GM19043 (cell line): ENCODE data around the gene CPD.
A peak's percentile ranks its signal among the peaks of the same experiment; 100 is the strongest.
"Not testable (repeated sequence)": the region's sequence is repeated elsewhere in the genome, so short reads cannot be mapped to it uniquely, and the experiment has no call there.

ENCODE experiments used
- ATAC-seq: cut with Tn5 transposase; IDR thresholded peaks from one replicate; pipeline ENCODE4 v1.9.1; 2021; ENCODE audit warnings: low read depth; ENCODE audit not compliant: unreplicated experiment

CPD gene

DNA sequence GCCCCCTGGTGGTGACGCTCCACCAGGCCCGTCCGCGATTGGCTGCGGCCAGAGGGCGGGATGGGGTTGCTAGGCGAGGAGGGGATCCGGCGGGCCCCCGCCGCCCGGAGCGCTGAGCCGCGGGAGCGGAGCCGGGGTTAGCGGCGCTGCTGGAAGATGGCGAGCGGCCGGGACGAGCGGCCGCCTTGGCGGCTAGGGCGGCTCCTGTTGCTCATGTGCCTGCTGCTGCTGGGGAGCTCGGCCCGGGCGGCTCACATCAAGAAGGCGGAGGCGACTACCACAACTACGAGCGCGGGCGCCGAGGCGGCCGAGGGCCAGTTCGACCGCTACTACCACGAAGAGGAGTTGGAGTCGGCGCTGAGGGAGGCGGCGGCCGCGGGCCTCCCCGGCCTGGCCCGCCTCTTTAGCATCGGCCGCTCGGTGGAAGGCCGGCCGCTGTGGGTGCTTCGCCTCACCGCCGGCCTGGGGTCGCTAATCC lies at the start of gene CPD:
Gene CPD (plus strand): TSS at position 103 of the 478 bp plus-strand sequence. CDS start 54 bp downstream, at position 157.
- ATAC-seq: peak; percentile 86

DNA sequence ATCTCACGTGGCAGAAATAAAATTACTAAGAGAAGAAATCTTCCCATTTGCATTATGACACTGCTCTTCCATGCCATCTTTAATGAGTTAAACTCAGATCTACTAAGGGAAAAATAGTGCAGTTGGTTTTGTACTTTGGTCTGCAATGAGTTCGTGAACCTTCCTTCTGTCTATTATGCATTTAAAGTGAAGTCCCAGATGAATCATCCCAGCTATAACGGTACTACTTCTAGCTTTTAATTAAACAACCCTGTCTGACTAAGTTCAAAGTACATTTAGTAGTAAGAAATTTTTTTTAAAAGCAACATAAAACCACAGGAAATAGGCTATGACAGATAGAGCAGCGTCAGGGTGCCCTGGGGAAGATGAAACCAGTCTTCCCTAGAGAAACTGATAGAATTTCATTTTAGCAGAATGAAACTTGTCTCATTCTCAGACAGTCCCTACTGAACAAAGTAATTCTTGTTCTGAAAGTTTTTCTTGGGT lies 46.6 kb upstream of the CPD start:
- peak; percentile 55 for ATAC-seq

DNA sequence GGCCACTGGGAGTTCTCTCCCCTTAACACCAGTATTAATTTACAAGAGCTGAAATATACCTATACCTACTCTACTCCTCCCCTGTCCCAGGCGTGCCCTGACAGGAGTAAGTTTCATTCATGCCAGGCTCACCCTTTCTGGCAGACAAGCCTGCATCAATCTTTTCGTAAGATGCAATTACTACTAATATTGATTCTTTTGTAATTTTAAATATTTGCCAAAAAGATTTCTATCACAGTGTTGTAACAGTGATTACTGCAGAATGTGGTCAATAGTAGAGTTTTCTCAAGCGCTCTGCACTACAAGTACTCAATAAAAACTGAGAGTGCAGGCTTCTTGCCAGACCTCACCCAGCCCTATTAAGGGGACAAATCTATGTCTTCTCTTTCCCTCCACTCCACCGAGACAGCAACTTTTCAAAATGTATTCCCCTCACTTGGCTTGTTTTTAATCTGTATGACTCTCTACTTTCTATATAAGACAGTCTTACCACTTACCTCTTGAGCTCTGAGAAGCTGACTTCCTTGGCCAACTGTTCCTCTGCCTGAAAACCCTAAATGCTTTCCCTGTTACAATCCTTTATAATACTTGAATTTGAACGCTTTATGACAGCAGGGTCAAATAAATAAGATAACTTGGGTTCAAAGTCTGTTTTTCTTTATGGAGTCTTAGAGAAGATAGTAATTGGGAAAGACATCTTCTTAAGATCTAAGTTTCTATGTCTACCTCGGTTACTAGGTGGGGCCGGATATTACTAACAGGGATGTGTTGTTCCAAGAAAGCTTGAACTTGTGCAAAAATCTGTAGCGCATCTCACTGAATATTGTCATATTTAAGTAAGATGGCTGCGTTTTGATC lies 45.0 kb upstream of the CPD start, which contains the start of gene TMIGD1:
Gene TMIGD1 (minus strand): TSS at position 555 of the 858 bp plus-strand sequence. CDS start 1,924 bp downstream, outside the sequence.
- no peak for ATAC-seq

DNA sequence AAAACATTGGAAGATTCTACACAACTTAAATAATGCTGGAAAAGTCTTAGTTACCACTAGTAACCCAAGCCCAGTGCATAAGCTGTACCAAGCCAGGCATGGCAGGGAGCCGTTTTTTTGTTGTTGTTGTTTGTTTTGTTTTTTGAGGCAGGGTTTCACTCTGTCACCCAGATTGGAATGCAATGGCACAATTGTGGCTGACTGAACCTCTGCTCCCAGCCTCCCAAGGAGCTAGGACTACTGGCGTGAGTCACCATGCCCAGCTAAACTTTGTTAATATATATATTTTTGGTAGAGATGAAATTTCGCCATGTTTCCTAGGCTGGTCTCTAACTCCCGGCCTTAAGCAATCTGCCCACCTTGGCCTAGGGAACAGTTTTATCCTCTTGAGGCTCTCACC lies 44.3 kb upstream of the CPD start:
- ATAC-seq: no peak

DNA sequence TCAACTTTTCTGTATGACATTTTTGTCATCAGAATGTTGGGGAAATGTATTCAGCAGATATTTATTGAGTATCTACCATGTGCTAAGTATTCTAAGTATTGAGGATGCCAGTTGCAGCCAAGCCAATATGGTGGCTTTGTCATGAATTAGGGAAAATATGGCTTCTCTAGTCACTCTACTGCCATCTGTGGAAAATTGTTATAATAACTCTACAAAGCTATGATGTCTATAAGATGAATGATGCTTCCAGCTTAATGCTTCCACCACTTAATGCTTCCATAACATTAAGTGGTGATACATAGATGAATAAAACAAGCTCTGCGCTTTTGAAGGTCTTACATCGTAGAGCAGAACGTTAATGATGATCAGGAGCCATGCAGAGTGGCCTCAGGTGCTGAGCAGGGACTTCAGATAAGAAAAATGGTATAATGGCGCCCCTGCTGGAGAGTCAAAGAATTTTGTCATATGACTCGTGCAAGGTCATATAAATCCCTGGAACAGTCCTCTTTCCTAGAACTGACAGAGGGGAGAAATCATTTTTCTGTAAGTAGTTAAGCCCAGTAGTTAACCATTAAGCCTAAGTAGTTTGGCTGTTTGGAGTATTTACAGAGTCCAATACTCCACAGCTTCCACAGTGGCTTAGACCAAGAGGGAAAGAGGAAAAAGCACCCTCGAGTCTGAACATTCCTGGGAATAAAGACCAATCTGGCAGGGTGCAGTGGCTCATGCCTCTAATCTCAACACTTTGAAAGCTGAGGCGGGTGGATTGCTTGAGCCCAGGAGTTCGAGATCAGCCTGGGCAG lies 42.2 kb upstream of the CPD start:
- ATAC-seq: no peak

DNA sequence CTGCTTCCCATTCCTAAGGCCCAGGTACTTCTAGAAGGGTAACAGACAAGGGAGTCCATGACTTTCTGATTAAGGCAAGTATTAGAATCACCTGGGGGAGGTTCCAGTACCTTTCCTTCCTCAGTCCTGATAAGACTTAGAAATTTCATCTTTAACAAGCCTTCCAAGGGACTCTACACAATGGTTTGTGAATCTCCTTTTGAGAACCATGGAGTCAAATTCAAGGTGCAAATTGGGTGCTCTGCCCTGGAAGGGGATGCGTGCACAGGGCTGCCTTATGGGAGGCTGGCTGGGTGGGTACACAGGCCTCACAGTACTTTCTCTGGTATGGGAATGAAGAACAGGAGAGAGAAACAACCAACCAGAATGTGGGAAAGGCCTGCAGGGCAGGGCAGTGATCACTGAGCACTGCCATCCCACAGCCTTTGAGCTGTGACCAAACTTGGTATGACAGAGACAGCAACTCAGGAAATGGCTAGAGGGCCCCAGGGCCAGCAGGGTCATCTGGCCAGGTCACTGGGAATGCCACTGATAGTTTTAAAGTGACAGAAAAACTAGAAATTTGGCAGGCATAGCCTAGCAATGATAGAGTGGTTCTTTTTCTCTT lies 41.2 kb upstream of the CPD start:
- no peak for ATAC-seq

DNA sequence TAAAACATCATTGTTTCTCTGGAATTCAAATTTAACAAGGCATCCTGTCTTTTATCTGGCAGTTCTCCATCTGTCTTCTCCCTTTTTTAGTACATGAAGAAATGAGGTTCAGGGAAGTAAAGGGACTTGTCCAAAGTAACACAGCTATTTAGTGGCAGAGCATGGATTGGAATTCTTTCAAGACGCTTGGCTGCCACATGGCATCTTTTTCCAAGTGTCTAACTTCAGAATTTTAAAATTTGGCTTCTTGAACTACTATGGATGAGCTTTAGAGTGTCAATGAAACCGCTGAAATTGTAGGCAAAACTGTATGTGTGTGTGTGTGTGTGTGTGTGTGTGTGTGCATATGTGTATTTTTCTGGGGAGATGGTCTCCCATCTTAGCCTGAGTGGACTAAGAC lies 39.6 kb upstream of the CPD start:
- no peak for ATAC-seq

DNA sequence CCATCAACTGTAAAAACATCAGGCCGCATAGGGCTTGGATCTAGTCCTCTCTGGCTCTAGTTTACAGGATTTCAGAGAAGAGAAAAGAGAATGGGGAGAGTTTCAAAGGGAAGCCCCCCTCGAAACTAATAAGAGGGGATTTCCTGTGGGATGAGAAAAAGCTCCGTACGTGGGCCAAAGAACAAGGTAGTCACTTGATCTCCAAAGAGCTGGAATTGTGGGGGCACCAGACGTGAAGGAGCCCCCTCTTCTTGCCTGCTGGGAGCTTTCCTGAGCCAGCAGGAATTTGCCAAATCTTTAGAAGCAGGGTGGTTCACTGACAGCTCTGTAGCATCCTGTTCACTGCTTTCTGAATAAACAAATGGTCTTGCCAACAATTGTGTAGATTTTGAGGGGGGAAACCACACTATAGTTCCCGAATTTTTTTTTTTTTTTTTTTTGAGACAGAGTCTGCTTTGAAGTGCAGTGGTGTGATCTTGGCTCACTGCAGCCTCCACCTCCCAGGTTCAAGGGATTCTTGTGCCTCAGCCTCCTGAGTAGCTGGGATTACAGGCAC lies 37.8 kb upstream of the CPD start:
- ATAC-seq: no peak

DNA sequence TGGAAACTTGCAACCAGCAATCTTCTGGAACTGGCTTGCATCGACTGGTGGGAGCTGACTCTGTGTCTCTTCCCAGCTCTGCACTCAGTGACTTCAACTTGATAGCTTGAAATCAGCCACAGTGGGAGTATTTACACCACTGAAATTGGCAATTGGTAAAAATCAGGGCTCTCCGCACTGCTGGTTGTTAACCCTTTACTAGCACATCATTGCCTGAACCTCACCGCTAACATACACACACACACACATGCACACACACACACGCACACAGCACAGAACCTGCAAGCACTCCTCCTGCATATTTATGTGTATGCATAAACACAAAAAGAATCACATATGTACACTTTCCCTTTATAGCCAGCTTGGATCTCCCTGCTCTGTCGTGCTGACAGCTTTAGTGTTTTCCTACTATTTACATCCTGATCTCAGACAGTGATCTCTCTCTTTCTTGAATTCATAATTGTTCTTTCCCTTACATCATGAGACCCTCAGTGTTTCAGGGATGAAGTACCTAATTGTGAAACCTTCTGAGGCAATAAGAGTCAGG lies 37.0 kb upstream of the CPD start:
- ATAC-seq: no peak

DNA sequence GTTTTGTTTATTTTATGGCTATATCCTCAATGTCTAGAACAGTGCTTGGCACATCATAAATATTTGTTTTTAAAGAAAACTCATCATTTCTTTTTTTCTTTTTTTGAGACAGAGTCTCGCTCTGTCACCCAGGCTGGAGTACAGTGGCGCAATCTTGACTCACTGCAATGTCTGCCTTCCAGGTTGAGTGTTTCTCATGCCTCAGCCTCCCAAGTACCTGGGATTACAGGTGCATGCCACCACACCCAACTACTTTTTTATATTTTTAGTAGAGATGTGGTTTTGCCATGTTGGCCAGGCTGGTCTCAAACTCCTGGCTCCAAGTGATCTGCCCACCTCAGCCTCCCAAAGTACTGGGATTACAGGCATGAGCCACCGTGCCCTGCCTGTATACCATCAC lies 35.5 kb upstream of the CPD start:
- not testable (repeated sequence) for ATAC-seq

DNA sequence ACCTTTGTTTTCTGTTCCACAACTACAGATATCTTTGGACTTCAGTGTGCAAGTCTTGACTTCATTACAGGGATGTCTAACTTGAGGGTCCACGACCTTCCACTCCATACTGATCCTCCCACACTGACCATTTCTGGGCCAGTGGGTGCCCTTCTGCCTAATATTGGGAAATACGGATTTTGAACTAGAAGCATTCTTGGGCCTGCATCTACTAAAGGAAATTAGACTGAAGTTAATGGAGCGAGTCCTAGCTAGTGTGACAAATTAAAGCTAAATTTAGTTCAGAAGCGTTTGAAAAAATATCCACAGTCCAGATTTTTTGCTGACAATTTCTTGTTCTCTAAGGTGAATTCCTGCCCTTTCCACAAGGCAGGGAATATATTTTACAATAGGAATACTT lies 34.9 kb upstream of the CPD start:
- no peak for ATAC-seq

DNA sequence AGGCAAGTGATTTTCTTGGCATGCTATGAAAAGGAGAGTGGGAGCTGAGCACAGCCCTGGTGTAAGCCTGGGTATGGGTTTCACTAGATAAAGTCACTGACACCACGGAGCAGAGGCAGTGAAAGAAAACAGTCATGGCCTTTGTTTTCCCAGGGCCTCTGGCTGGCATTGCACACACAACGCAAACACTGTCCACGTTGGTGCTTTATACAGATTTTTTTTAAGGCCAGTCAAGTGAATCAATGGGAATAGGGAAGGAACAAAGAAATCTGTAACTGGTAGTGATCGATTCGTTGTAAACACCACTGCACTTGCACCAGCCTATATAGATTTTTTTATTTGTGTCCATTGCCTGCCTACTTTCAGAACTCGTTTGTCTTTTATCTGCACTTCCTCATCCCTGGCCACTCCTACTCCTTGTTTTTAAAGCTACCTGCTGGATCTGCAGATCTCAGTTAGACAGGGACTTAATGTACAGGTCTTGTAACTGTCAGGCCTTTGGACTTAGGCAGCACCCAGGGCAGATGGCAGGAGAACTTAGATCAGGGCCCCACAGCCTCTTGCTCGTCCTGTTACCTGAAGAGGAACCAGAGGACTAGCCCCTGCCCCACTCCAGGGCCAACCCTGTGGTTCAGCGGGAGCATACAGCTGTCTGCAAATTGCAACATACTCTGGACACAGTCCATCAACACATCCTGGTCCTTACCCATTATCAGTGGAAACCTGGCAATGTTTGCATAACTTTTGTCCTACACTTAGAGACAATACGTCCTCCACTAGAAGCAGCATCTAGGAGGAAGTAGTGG lies 34.2 kb upstream of the CPD start:
- no peak for ATAC-seq

DNA sequence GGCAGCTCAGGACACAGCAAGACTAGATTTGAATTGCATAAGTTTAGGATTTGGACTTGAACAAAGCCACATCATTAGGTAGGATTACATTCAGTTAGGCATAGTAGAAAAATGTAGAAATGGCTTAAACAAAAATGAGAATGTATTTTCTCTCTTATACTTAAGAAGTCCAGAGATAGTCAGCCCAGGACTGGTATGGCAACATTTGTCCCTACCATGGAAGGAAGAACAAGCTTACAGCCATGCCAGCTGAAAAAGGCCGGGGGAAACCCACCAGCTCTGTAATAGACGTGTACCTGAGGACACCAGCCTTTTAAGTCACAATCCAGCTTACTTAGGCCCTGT lies 33.7 kb upstream of the CPD start:
- no peak for ATAC-seq

DNA sequence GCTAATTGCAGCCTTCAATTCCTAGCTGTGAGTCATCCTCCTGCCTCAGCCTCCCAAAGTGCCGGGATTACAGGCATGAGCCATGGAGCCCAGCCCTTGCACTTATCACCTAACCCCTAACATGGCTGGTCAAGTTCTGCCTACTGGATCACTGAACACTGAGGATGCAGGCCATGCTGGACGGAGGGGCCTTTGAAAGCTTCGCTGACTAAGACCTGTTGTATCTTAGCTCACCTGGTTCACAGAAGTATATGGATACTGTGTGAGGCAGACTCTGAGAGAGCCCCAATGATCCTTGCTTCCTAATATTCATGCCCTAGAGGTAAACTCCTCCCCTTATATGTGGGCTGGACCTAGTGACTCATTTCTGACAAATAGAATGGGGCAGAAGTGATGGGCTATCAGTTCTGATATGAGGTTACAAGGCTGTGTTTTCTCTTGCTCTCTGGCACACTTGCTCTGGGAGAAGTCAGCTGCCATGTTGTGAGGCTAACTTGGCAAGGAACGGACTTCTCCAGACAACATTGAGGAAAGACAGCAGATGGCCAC lies 33.1 kb upstream of the CPD start:
- no peak for ATAC-seq

DNA sequence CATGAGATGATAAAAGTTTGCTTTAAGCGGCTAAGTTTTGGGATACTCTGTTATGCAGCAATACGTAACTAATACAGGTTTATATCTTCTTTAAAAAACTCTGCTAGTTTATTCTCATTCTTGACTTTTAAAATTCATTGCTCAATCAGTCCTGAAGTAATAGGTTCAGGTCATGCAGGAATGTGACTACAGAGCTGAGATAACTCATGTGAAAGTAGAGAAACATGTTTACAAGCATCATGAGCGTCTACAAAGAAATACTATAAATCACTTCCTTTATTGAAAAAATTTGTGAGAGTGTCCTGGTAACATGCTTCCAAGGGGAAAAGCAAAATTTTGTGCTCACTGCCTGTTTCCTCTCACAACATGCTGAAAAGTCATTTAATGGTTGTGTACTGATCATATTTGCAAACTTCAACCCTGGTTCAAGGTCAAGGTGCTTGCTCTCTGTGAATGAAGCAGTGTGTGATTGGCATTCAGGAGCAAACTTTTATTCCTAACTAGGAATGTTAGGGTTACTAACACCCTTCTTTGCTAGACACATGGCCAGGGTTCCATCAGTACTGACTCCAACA lies 32.4 kb upstream of the CPD start:
- ATAC-seq: no peak

DNA sequence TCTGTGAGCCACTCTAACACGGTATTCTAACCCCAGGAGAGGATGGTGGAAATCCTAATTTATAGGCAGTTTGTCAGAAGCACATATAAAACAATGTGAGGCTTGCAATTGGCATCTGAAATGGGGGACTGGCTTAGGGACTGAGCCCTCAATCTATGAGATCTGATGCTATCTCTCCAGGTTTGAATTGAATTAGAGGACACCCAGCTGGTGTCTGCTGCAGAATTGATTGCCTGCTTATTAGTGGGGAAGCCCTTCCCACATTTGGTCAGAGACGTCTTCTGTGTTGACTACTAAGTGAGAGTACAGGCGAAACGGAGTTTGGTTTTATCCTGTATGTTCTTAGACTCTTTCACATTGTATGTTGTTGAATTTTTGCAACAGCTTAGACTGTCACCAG lies 31.2 kb upstream of the CPD start:
- no peak for ATAC-seq

DNA sequence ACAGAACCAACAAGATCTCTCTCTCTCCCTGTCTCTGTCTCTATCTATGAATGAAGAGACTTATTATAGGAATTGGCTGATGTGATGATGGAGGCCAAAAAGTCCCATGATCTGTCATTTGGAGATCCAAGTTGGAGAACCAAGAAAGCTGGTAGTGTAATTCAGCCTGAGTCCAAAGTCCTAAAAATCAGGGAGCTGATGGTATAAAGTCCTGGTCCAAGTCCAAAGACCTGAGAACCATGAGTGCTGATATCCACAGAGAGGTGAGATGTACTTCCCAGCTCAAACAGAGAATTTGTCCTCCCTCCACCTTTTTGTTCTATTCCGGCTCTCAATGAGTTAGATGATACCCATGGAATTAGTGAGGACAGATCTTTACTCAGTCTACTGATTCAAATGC lies 29.5 kb upstream of the CPD start:
- no peak for ATAC-seq

DNA sequence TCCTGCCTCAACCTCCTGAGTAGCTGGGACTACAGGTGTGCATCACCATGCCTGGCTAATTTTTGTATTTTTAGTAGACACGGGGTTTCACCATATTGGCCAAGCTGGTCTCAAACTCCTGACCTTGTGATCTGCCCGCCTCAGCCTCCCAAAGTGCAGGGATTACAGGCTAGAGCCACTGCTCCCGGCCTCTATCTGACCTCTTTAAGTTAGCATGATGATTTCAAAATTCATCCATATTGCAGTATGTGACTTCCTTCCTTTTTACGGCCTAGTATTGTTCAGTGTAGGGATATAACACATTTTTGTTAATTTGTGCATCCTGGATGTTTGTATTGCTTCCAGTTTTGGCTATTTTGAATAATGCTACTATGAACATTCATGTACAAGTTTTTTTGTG lies 27.5 kb upstream of the CPD start:
- ATAC-seq: not testable (repeated sequence)

DNA sequence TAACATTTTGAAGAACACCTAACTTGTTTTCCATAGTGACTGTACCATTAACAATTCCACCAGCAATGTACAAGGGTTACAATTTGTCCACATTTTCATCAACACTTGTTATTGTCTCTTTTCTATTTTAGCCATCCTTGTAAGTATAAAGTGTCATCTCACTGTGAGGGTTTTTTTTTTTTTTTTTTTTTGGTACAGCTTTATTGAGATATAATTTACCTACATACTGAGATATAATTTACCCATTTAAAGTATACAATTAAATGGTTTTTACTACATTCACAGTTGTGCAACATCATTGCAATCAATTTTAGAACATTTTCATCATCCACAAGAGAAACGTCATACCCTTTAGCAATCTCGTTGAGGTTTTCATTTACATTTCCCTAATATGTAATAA lies 27.0 kb upstream of the CPD start:
- no peak for ATAC-seq
